HEK293 (cell line): ENCODE data around the gene OR4D1.
A peak's percentile ranks its signal among the peaks of the same experiment; 100 is the strongest.

Experiments used
- MYNN ChIP-seq: fragments of 450-650 bp; formaldehyde crosslinking; IDR thresholded peaks from 2 replicates; pipeline ENCODE4 v1.5.1; 2016; ENCODE audit warnings: missing biosample characterization, missing genetic modification characterization, borderline replicate concordance
- PRDM1 ChIP-seq: fragments of 450-650 bp; formaldehyde crosslinking; IDR thresholded peaks from 2 replicates; pipeline ENCODE4; 2016; ENCODE audit warnings: missing biosample characterization, missing genetic modification characterization
- ZBTB8A ChIP-seq: fragments of 450-650 bp; formaldehyde crosslinking; IDR thresholded peaks from 2 replicates; pipeline ENCODE4 v1.5.1; 2016; ENCODE audit warnings: missing biosample characterization, missing genetic modification characterization
- ZNF138 ChIP-seq: fragments of 450-650 bp; formaldehyde crosslinking; IDR thresholded peaks from 2 replicates; pipeline ENCODE4 v1.5.1; 2016; ENCODE audit warnings: missing biosample characterization, missing genetic modification characterization, borderline replicate concordance
- ZNF155 ChIP-seq: fragments of 450-650 bp; formaldehyde crosslinking; IDR thresholded peaks from 2 replicates; pipeline ENCODE4 v1.5.1; 2016; ENCODE audit warnings: missing biosample characterization, missing genetic modification characterization
- ZNF184 ChIP-seq: fragments of 450-650 bp; IDR thresholded peaks from 2 replicates; pipeline ENCODE4 v1.5.1; 2018; ENCODE audit warnings: missing biosample characterization, mild to moderate bottlenecking, missing genetic modification characterization
- ZNF37A ChIP-seq: fragments of 450-650 bp; IDR thresholded peaks from 2 replicates; pipeline ENCODE4 v1.5.1; 2018; ENCODE audit warnings: missing biosample characterization, missing genetic modification characterization
- ZNF394 ChIP-seq: fragments of 450-650 bp; formaldehyde crosslinking; IDR thresholded peaks from 2 replicates; pipeline ENCODE4 v1.5.1; 2016; ENCODE audit warnings: missing biosample characterization, missing genetic modification characterization, mild to moderate bottlenecking, moderate library complexity, borderline replicate concordance
- ZNF626 ChIP-seq: fragments of 450-650 bp; sonication (Bioruptor Pico); formaldehyde crosslinking; IDR thresholded peaks from 2 replicates; pipeline ENCODE4 v1.5.1; 2018; ENCODE audit warnings: missing biosample characterization, missing genetic modification characterization, inconsistent platforms
- TF ChIP-seq, protein P1 (sequence below): fragments of 450-650 bp; formaldehyde crosslinking; IDR thresholded peaks from 2 replicates; pipeline ENCODE4 v1.5.1; 2016; ENCODE audit warnings: missing biosample characterization, missing genetic modification characterization
- TF ChIP-seq, protein P2 (sequence below): fragments of 450-650 bp; formaldehyde crosslinking; IDR thresholded peaks from 2 replicates; pipeline ENCODE4 v1.5.1; 2016; ENCODE audit warnings: missing biosample characterization, missing genetic modification characterization

DNA sequence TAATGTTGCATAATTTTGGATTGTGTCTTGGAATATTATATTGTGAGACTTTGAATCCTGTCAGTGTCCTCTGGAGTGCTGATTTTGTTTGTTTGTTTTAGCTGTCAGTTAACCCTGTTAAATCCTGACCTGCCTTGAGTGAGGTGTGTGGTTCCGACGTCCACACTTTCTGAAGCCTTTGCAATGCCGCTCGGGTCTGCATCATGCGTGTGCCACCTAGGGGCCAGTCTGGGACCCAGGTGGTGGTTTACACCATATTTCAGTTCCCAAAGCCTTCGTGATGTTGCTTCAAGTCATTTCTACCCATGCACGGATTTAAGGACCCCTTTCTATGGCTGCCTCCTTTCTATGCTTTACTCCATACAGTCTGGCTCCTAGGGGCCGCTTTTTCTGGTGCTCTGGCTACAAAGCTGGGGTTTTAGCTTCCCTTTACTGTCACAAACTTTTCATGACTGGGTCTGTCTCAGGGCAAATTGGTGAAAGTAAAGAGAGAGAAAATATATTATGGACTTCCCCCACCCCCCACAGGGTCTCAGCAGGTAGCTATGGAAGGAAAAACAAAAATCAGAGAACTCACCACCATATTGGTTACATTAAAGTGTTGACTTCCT, 11.4 kb upstream of the OR4D1 start:
- TF ChIP-seq ZNF184 (tag by site-specific recombination) (no peak), ZNF394 (tag by site-specific recombination) (no peak), ZNF37A (tag by site-specific recombination) (no peak), ZNF155 (tag by site-specific recombination) (no peak), ZBTB8A (tag by site-specific recombination) (no peak), ZNF626 (tag by site-specific recombination) (no peak), MYNN (tag by site-specific recombination) (no peak), ZNF138 (no peak), PRDM1 (tag by site-specific recombination) (no peak)
- TF ChIP-seq, protein P1, sequence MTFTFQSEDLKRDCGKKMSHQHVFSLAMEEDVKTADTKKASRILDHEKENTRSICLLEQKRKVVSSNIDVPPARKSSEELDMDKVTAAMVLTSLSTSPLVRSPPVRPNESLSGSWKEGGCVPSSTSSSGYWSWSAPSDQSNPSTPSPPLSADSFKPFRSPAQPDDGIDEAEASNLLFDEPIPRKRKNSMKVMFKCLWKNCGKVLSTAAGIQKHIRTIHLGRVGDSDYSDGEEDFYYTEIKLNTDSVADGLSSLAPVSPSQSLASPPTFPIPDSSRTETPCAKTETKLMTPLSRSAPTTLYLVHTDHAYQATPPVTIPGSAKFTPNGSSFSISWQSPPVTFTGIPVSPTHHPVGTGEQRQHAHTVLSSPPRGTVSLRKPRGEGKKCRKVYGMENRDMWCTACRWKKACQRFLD (tag by site-specific recombination): no peak
- TF ChIP-seq, protein P2, sequence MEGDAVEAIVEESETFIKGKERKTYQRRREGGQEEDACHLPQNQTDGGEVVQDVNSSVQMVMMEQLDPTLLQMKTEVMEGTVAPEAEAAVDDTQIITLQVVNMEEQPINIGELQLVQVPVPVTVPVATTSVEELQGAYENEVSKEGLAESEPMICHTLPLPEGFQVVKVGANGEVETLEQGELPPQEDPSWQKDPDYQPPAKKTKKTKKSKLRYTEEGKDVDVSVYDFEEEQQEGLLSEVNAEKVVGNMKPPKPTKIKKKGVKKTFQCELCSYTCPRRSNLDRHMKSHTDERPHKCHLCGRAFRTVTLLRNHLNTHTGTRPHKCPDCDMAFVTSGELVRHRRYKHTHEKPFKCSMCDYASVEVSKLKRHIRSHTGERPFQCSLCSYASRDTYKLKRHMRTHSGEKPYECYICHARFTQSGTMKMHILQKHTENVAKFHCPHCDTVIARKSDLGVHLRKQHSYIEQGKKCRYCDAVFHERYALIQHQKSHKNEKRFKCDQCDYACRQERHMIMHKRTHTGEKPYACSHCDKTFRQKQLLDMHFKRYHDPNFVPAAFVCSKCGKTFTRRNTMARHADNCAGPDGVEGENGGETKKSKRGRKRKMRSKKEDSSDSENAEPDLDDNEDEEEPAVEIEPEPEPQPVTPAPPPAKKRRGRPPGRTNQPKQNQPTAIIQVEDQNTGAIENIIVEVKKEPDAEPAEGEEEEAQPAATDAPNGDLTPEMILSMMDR: 0 out of 2 replicates have a peak, but pooled peaks have one; percentile 41
